NOMO-1 treated with dmso at 0.1 percent for 144 hours (cell line): ENCODE measurements around the gene APEX2.
"Not testable (repeated sequence)": the region's sequence is repeated elsewhere in the genome, so short reads cannot be mapped to it uniquely, and the experiment has no call there.

ENCODE experiments used
- DNase-seq: peaks from one replicate; lab custom pipeline; 2025; ENCODE audit not compliant: unreplicated experiment; lab: John Stamatoyannopoulos, UW

Gene APEX2

DNA sequence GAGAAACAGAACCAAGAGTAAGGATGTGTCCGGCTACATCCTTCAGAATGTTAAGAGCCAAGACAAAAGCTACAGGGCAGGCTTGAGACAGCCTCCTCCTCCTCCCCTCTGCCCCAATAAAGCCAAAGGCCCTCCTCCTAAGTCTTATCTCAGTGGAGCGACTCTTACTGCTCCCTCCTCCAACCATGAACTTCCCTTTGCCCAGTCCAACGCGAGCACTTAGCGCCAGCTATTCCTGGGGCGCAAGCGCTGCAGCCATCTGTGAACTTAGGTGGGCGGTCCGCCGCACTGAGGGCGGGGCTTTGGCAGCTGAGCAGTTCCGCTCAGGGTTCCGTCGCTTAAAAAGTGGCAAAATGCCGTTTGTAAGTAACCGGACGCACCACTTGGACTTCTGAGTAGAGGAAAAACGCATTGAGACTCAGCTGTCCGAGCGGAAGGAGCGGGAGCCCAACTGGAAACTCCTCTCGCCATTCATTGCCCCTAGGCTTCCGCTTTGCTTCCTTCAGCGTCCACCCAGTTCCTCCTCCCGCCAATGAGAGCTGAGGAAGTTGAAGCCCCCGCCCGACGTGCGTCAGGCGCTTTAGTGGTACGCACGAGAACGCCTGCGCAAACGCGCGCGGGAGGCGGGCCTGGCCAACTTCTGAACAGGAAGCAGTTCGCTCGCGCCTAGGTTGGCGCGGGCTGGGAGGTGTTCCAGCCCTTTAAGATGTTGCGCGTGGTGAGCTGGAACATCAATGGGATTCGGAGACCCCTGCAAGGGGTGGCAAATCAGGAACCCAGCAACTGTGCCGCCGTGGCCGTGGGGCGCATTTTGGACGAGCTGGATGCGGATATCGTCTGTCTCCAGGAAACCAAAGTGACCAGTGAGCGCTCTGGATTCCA is at the start of gene APEX2:
Gene APEX2 (plus strand): TSS at position 647 of the 882 bp plus-strand sequence. CDS start 60 bp downstream, at position 707.
- DNase-seq = peak; percentile 88

DNA sequence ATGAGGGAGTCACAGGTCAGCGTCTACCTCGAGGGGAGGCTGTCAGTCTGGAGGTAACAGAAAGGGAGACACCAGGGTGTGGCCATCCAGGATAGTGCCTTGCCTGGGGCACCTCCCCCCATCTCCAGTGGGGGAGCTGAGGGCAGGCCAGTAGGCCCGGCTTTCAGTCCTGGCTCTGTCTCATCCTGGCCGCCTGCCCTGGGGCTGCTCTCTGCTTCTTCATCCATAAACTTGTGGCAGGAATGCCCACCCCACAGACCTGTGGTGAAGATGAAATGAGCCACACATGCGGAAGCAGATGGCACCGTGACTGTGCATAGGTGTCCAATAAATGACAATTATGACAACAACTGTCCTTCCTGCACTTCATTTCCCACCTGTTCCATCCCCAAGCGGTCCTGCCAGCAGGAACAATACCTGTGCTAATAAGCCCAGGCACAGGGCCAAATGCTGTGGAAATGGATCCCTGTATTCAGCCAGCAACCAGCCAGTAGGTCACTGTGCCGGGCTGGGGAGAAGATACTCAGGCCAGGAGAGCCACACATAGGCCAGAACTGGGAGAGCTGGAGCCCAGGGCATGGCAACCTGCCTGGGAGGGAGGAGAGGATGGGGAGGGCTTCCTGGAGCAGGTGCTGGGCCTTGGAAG is 49.3 kb upstream of the APEX2 start:
- no peak for DNase-seq

DNA sequence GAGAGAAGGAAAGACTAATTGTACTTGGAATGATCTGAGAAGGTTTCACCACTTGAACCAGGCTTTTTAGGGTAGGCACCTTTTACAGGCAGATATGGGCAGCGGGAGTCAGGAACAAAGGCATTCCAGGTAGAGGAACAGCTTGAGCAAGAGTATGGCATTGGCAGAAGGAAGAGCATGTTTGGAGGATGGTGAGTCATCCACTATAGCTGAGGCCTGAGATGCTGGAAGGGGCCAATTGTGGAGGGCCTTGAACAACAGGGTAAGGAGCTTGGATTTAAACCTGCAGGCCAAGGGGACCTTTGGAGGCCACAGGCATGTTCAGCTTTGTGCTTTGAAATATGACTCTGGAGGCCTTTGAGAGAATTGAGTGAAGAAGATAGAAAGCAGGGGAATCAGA is 38.4 kb upstream of the APEX2 start:
- DNase-seq = no peak

GRCh38 chrX:54964766-54965497 is 35.2 kb upstream of the APEX2 start:
- DNase-seq = no peak

DNA sequence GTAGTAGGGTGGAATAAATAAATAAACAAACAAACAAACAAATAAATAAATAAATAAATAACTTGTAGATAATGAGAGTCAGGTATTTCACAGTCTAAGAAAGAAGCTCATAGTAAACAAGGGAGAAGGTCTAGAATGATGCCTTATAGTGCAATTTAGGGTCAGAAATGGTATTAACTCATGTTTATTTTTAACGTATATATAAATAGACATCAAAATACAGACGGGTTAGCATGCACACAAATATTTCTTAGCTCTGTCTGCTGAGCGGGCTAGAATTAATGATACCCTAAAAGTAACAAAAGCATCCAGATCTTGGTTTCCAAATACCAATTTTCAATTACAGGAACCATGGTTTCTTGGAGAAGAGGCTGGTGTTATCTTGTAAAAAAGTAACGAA is 22.8 kb upstream of the APEX2 start:
- DNase-seq = no peak

GRCh38 chrX:54978448-54978847 is 21.7 kb upstream of the APEX2 start:
- no peak for DNase-seq

- no peak for DNase-seq
Observed at GRCh38 chrX:54979432-54979831, 20.7 kb upstream of the APEX2 start.

- DNase-seq = peak; percentile 0
Observed at GRCh38 chrX:54980334-54980733, 19.8 kb upstream of the APEX2 start.

- not testable (repeated sequence) for DNase-seq
Observed at GRCh38 chrX:54983306-54983705, 16.9 kb upstream of the APEX2 start.

GRCh38 chrX:54991706-54992105 is 8.5 kb upstream of the APEX2 start:
- DNase-seq = no peak

GRCh38 chrX:54992911-54993622 is 7.1 kb upstream of the APEX2 start:
- no peak for DNase-seq

DNA sequence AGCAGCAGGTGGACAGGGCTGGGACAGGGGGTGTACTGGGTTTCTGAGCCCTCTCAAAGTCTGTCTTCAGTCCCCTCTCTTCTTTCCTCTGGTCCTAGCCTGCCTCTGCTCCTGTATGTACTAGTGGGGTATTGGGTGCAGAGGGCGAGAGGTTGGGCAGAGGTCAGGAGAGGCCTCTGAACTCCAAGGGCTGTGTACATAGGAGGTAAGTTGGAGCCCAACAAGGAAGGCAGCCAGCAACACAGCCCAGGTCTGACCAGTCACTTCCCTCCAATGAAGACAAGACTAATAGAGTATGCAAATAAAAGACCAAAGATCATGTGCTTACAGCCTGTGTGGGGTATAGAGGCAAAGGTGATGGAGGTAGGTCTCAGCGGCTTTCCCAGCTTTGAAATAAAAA is 6.1 kb upstream of the APEX2 start, which contains the start of gene PFKFB1:
Gene PFKFB1 (minus strand): TSS at position 90 of the 400 bp plus-strand sequence. CDS start 181 bp downstream, outside the sequence.
- DNase-seq = no peak

DNA sequence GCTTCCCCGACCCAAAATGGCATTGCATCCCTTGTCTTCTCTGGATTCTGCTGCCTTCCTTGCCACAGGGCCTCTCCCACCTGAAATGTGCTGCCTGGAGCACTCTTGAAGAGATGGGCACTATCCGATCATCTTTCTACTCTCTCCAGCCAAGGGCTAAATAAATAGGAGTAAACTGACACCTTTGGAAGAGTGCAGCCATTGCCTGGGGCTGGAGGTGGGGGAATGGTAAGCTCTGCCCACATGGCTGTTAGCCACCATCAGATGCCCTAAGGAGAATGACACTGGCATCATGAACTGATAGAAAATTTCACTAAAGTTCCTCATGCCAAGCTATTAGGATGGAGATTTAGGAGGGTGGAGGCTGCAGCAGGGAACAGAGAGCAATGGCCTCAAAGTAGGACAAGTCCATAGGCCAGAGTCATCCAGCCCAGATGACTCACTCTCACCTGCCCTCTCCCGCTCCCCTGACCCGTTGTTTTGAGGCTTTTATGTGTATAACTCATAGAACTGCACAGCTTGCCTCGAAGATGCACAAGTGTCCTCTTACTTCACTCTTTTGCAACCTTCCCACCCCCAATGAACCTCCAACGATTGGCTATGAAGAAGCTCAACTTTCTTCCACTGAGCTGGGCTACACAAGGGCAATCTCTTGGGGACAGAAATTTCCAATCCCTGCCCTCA is 5.4 kb upstream of the APEX2 start:
- peak; percentile 19 for DNase-seq

GRCh38 chrX:54995621-54996020 is 4.5 kb upstream of the APEX2 start:
- no peak for DNase-seq

DNA sequence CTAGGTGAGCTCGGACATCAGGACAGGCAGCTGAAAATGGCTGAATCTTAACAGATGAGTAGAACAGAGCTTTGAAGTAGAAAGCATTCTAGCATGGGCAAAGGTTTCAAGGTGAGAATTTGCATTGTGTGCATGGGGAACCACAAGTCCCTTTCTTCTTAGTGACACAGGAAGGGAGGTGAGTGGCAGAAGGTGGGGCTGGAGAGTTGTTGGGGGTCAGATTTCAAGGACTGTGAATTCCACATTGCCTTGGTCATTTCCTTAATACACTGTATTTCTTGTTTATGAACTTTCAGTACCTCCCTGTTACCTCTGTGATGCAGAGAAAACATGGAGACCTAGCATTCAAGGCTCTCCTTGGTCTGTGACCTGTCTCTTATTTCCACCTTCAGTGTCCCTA is 4.1 kb downstream of the APEX2 start:
- DNase-seq = no peak

DNA sequence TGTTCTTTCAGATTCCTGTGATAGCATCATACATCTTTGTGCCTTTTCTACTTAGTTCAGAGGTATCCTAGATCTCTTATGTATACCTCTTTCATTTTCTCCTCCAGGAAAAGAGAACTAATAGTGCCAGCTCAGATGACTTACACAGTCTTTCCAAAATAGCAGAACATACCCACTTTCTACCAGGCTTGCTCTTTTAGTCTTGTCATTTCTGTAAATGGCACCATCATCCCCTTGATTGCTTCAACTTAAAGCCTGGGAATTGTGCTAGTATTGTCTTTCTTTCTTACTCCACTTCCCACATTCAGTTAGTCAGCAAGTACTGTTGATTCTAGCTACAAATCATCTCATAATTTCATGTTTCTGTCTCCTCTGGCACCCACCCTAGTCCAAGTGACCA is 5.1 kb downstream of the APEX2 start:
- no peak for DNase-seq

DNA sequence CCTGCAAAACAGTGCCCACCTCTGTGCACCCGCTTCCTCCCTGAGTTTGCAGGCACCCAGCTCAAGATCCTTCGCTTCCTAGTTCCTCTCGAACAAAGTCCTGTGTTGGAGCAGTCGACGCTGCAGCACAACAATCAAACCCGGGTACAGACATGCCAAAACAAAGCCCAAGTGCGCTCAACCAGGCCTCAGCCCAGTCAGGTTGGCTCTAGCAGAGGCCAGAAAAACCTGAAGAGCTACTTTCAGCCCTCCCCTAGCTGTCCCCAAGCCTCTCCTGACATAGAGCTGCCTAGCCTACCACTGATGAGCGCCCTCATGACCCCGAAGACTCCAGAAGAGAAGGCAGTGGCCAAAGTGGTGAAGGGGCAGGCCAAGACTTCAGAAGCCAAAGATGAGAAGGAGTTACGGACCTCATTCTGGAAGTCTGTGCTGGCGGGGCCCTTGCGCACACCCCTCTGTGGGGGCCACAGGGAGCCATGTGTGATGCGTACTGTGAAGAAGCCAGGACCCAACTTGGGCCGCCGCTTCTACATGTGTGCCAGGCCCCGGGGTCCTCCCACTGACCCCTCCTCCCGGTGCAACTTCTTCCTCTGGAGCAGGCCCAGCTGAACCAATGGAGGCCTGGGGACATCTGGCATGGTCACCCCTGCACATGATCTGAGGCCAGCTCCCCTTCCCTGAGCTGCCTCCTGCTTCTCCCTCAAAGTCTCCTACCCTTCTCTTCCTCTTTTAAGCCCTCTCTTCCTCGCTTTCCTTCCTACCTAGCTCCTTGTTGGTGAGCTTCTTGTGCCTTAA is 6.9 kb downstream of the APEX2 start:
- no peak for DNase-seq

GRCh38 chrX:55007656-55008055 is 7.5 kb downstream of the APEX2 start:
- no peak for DNase-seq

DNA sequence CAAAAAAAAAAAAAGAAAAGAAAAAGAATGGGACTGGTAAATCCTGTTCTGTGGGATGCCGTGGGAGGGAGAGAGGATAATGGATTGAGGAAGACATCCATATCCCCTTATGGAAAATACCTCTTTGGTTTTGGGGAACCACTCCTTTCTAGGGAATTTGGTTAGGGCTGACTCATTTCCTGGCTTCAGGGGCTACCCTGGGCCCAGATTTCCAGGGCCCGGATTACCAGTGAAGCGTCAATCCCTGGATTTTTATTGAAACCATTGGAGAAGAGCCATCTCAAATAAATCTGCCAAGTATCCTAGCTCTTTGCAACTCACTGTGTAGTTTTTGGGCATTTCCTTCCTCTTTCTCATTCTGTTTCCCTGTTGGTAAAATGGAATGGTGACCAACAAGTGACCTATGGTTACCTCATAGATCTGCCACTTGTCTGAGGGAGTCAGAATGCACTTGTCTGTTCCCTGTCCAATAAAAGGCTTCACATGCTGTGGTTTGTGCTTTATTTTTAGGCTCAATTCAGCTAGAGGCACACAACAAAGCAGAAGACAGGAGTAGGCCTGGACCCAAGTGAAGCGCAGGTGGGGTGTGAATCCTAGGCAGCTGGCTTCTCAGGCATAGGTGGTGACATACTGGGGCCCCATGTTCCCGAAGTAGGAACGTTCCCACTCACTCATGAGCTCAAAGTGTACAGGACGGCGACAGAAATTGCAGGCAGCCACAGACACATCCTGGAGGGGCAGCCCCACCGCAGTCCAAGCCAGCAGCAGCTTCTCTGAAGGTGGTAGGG is 8.6 kb downstream of the APEX2 start:
- DNase-seq = no peak
